Glutamatergic neuron (in vitro differentiated cells): Measurements from ENCODE around the gene PSMF1. TPM values are rescaled to one million over a fixed set of nuclear protein-coding genes. Genes with fewer than 3 reads are reported as not detected.
A peak's percentile ranks its signal among the peaks of the same experiment; 100 is the strongest.

Experiments
- DNase-seq: peaks from one replicate; pipeline ENCODE4 v3.0.0; 2022
- H3K27ac Mint-ChIP-seq: one replicate; pipeline ENCODE4 v1.8.0; 2020; ENCODE audit warnings: mild to moderate bottlenecking, mixed read lengths, inconsistent platforms; ENCODE audit not compliant: unreplicated experiment
- H3K27me3 Mint-ChIP-seq: one replicate; pipeline ENCODE4 v1.8.0; 2020; ENCODE audit warnings: mild to moderate bottlenecking, moderate library complexity, mixed read lengths, inconsistent platforms; ENCODE audit not compliant: unreplicated experiment
- H3K36me3 Mint-ChIP-seq: one replicate; pipeline ENCODE4 v1.8.0; 2020; ENCODE audit warnings: mild to moderate bottlenecking, mixed read lengths, inconsistent platforms; ENCODE audit not compliant: unreplicated experiment
- H3K4me1 Mint-ChIP-seq: one replicate; pipeline ENCODE4 v1.8.0; 2020; ENCODE audit warnings: mild to moderate bottlenecking, low read depth, mixed read lengths, inconsistent platforms; ENCODE audit not compliant: unreplicated experiment
- H3K4me3 Mint-ChIP-seq: one replicate; pipeline ENCODE4 v1.8.0; 2020; ENCODE audit warnings: mild to moderate bottlenecking, mixed read lengths, inconsistent platforms; ENCODE audit not compliant: unreplicated experiment
- H3K9me3 Mint-ChIP-seq: one replicate; pipeline ENCODE4 v1.8.0; 2020; ENCODE audit warnings: mild to moderate bottlenecking, moderate library complexity, mixed read lengths, inconsistent platforms; ENCODE audit not compliant: unreplicated experiment
- total RNA-seq: library from RNA; stranded (reverse); fragmentation: NEBNext Ultra II Directional; extraction: Animal tissue kit (Norgen Biotek cat#: 25700); gene quantifications from one replicate; pipeline ENCODE4 v1.2.1, GENCODE V29; 2021; ENCODE audit not compliant: unreplicated experiment
- TF ChIP-seq, protein P1 (sequence below): fragments of 200-600 bp; sonication (generic); IDR thresholded peaks from one replicate; pipeline ENCODE4 v1.5.0; 2021; ENCODE audit not compliant: partially characterized antibody, unreplicated experiment

Gene PSMF1
- total RNA-seq, 1 donor from 2014 or later = 241 TPM

DNA sequence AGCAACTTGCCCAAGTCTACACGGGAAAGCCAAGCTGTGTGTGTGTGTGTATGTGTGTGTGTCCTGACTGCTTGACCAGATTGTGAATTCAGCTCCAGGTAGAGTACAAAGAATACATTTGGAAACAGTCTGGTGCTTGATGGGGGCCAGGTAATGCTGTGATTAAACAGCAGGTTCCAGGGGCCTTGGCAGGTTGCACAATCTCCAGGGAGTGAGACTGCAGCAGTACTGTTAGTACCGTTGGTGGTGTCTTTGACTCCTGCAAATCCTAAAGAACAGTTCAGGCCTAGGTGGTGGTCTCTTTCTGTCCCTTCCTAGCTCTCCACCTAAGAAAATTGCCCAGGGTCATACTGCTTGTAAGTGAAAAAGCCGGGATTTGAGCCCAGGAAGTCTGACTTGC lies 11.2 kb upstream of the PSMF1 start:
- H3K27me3 Mint-ChIP-seq = peaks cover 2% of the 10 kb centered on the region
- H3K36me3 Mint-ChIP-seq = peaks cover 4% of the 10 kb centered on the region
- TF ChIP-seq, protein P1, sequence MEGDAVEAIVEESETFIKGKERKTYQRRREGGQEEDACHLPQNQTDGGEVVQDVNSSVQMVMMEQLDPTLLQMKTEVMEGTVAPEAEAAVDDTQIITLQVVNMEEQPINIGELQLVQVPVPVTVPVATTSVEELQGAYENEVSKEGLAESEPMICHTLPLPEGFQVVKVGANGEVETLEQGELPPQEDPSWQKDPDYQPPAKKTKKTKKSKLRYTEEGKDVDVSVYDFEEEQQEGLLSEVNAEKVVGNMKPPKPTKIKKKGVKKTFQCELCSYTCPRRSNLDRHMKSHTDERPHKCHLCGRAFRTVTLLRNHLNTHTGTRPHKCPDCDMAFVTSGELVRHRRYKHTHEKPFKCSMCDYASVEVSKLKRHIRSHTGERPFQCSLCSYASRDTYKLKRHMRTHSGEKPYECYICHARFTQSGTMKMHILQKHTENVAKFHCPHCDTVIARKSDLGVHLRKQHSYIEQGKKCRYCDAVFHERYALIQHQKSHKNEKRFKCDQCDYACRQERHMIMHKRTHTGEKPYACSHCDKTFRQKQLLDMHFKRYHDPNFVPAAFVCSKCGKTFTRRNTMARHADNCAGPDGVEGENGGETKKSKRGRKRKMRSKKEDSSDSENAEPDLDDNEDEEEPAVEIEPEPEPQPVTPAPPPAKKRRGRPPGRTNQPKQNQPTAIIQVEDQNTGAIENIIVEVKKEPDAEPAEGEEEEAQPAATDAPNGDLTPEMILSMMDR = no peak
- no peak overlapping the region for H3K4me3 Mint-ChIP-seq
- no peaks in the 10 kb centered on the region for H3K9me3 Mint-ChIP-seq
- DNase-seq = no peak
- H3K27ac Mint-ChIP-seq = no peak overlapping the region
- no peaks in the 10 kb centered on the region for H3K4me1 Mint-ChIP-seq

DNA sequence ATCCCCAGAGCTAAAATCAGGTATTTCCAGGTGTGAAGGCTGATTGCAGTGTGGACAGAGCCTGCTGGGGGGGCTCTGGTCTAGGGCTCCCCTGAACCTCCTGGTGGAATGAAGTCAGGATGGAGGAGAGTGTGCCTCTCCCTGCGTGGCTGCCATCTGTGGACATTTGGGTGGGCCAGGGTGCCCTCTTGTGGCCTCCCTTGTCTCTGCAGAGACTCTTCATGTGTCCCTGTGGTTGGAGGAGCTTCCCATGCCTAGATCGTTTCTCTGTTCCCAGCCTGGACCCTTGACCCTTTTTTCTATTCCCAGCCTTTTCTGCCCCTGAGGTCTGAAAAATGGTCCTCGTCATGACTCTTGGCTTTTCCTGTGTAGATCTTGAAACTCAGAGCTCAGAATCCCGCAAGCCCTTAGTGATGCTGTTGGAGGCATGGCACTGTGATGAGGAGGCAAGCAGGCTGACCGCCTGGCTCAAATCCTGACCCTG lies 9.9 kb upstream of the PSMF1 start:
- Mint-ChIP-seq H3K4me1 (no peaks in the 10 kb centered on the region), H3K4me3 (no peak overlapping the region)
- TF ChIP-seq, protein P1 = peak; percentile 82

DNA sequence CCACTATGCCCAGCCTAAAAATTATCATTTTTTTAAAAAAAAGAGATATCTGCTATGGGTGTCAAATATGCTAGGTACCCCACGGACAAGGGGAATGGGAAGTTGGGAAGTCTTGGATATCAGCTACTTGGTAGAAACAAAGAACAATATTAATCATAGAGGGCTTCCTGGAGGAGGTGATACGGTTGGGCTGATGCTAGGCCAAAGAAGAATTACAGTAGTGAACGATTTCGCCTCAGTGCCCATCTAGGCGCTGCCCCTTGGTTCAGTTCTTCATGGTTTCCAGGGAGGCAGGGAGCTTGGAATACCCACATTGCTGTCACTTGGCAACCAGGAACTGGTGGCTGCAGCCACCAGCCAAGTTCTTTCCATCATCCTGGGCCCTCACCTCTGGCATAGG lies 5.5 kb upstream of the PSMF1 start:
- peaks cover 4% of the 10 kb centered on the region for H3K4me1 Mint-ChIP-seq
- H3K36me3 Mint-ChIP-seq = no peaks in the 10 kb centered on the region
- TF ChIP-seq, protein P1 = no peak
- peaks cover 7% of the 10 kb centered on the region for H3K9me3 Mint-ChIP-seq
- H3K27ac Mint-ChIP-seq = no peak overlapping the region
- H3K4me3 Mint-ChIP-seq = no peak overlapping the region
- H3K27me3 Mint-ChIP-seq = peaks cover 5% of the 10 kb centered on the region
- DNase-seq = no peak

More for the DNA sequence above, 9.9 kb upstream of the PSMF1 start:
- Mint-ChIP-seq H3K27ac (no peak overlapping the region), H3K9me3 (no peaks in the 10 kb centered on the region), H3K36me3 (no peaks in the 10 kb centered on the region), H3K27me3 (peaks cover 2% of the 10 kb centered on the region)
- peak; percentile 72 for DNase-seq

DNA sequence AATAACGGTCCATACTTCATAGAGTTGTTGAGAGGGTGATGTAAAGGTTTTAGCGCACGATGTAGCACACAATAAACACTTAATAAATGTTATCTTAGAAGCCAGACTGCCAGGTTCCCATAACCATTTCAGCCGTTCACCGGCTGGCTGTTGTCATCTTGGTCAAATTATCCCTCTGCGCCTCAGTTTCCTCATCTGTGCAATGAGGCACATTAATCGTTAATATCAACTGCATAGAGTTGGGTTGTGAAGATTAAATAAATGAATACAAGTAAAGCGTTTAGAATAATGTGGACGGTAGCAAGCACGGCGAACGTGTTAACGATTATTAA lies 432 bp upstream of the PSMF1 start:
- H3K4me1 Mint-ChIP-seq = peaks cover 34% of the 10 kb centered on the region
- H3K9me3 Mint-ChIP-seq = peaks cover 17% of the 10 kb centered on the region
- peak overlapping the region; percentile 0 for H3K27ac Mint-ChIP-seq
- peak overlapping the region; percentile 99 for H3K4me3 Mint-ChIP-seq
- no peak for DNase-seq
- TF ChIP-seq, protein P1 = no peak
- H3K36me3 Mint-ChIP-seq = peaks cover 5% of the 10 kb centered on the region
- H3K27me3 Mint-ChIP-seq = peaks cover 11% of the 10 kb centered on the region

DNA sequence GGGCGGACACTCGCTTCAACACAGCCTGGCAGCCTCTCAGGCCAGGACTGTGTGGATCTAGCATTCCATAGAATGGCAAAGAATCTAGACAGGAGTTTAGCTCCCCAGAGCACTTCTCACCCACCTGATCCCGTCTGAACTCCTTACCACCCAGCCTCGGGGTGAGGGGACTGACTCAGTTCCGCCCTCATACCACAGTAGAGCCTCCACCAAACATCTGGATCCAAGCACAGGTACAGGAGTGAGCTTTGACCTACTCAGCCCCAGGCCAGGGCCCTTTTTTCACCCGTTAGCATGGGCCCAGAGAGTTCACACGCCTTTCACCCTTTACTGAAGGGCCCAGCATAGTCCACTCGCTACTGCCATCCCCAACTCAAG lies 715 bp downstream of the PSMF1 start:
- TF ChIP-seq, protein P1 = no peak
- Mint-ChIP-seq H3K9me3 (peaks cover 17% of the 10 kb centered on the region), H3K4me3 (peak overlapping the region; percentile 99), H3K36me3 (peaks cover 5% of the 10 kb centered on the region), H3K27ac (peak overlapping the region; percentile 96), H3K4me1 (peaks cover 45% of the 10 kb centered on the region), H3K27me3 (peaks cover 11% of the 10 kb centered on the region)
- no peak for DNase-seq
